Stimulated activated CD4-positive, alpha-beta T cell treated with anti-CD3 and anti-CD28 coated beads, Interleukin-1b, Interleukin-23, amount 100 ng/mL, for 1 hour (primary cell): ENCODE data around the gene APH1B.

Experiments used
- DNase-seq, 2 donors: peaks; one replicate each; pipeline ENCODE4 v3.0.0-alpha.2; 2020; ENCODE audit warnings: low read depth in 2 of 2

Gene APH1B

GRCh38 chr15:63353261-63353660 is 75.9 kb downstream of the APH1B start:
- DNase-seq, result no peak

- DNase-seq, result no peak
Observed at GRCh38 chr15:63353887-63354286, 76.5 kb downstream of the APH1B start.

DNA sequence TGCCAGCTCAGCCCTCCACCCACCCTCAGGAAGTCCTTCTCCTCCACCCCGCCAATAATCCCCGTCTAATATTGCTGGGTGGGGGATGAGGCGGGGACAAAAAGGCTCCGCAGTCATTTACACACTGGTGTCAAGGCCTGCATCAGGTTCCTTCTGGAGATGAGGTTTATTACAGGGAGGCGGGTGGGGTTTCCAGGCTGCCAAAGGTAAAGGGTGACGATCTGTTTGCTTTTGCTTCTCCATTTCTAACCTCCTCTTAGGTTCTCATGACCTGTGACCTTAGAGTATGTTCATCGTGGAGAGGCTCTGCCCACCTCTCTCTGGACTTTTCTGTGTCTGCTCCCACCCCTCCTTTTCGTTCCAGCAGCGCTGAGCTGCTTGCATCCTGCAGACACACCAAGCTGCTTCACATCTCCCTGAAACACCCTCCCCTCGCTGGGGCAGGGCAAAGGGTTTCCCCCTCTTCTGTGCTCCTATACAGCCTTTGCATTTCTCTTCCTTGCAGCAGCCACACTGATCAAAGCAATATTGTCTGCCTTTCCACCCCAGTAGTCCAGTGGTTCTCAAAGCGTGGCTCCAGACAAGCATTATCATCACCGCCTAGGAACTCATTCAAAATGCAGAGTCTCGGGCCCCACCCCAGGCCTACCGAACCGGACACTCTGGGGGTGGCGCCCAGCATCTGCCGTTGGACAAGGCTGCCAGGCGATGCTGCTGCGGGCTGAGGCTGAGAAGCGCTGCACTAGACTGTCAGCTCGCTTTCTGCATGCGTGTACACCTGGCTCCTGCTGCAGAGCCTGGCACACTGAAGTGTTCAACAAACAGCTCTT is 77.6 kb downstream of the APH1B start:
- no peak for DNase-seq

DNA sequence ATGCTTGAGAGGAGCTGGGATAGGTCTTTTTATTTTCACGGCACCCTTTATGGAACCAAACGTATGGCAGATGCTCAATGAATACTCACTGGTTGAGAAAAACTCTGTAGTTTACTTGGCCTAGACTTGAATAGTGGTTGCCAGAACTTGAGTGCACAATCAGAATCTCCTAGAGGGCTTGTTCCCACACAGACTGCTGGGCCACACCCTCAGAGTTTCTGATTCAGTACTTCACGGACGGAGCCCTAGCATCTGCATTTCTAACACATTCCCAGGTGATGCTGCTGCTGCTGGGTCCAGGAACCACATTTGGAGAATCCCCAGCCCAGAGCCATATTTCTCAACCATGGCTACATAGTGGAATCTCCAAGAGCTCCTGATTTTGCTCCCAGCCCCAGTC is 79.7 kb downstream of the APH1B start:
- DNase-seq, result no peak

GRCh38 chr15:63357731-63358130 is 80.3 kb downstream of the APH1B start:
- no peak for DNase-seq

DNA sequence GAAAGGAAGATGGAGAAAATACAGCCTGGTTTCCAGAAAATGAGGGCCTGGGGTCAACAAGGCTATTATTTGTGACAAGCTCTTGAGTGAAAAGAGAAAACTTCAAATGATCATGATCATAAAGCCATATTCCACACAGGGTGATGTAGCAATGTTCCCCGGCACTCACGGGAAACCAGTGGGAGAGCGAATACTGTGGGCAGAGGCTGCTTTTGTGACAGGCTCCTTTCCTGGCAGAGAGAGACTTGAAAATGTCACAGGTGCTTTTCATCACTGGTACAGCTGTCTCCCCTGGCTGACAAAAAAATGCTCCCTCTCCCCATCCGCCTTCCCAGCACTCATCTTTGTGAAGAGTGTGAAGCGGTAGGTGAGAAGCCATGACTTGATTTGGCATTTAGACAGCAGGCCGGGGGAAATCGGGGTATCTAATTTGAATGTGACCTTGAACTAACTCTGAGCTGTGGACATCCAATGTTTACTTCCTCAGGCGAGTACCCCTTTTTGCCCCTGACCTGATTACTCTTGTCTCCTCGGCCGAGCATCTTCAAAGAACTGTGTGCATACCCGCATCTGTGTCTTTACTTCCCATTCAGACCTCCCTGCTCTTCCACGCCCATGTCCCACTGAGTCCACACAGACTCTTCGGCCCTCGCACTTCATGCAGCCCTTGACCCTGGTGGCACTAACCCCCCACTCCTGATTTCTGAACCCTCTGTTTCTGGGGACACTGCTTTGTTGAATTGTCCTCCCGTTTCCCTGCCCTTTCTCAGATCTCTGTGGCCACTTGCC is 81.0 kb downstream of the APH1B start:
- DNase-seq, result no peak
